ENCODE data around the gene MPPED1.

The MPPED1 gene

GRCh38 chr22:43411869-43412807, at the start of gene MPPED1:
Gene MPPED1 (plus strand): TSS chr22:43412014. CDS start chr22:43424986, 12,972 bp downstream.
- DNase-seq = no peak

- DNase-seq = no peak
These were observed 48.3 kb upstream of the MPPED1 start for GRCh38 chr22:43363315-43364168.

GRCh38 chr22:43364169-43364435, 47.7 kb upstream of the MPPED1 start:
- DNase-seq = no peak

- no peak for DNase-seq
These were observed 45.9 kb upstream of the MPPED1 start for GRCh38 chr22:43365715-43366440.

GRCh38 chr22:43370036-43370435, 41.8 kb upstream of the MPPED1 start:
- DNase-seq = no peak

- DNase-seq = no peak
These were observed 35.8 kb upstream of the MPPED1 start for GRCh38 chr22:43375951-43376455.

- DNase-seq = no peak
These were observed 34.9 kb upstream of the MPPED1 start for GRCh38 chr22:43376765-43377547.

GRCh38 chr22:43377548-43377895, 34.3 kb upstream of the MPPED1 start:
- no peak for DNase-seq

GRCh38 chr22:43377896-43378704, 33.7 kb upstream of the MPPED1 start:
- DNase-seq = no peak

- no peak for DNase-seq
These were observed 30.1 kb upstream of the MPPED1 start for GRCh38 chr22:43381693-43382092.

- DNase-seq = no peak
These were observed 27.0 kb upstream of the MPPED1 start for GRCh38 chr22:43384863-43385262.

- DNase-seq = no peak
These were observed 25.8 kb upstream of the MPPED1 start for GRCh38 chr22:43385770-43386641.

- no peak for DNase-seq
These were observed 24.0 kb upstream of the MPPED1 start for GRCh38 chr22:43387815-43388214.

- no peak for DNase-seq
These were observed 23.4 kb upstream of the MPPED1 start for GRCh38 chr22:43388420-43388851.

GRCh38 chr22:43389227-43389836, 22.5 kb upstream of the MPPED1 start:
- no peak for DNase-seq

- DNase-seq = no peak
These were observed 21.6 kb upstream of the MPPED1 start for GRCh38 chr22:43390166-43390565.

GRCh38 chr22:43390872-43391271, 20.9 kb upstream of the MPPED1 start:
- DNase-seq = no peak

- no peak for DNase-seq
These were observed 20.5 kb upstream of the MPPED1 start for GRCh38 chr22:43391306-43391705.

- no peak for DNase-seq
These were observed 19.3 kb upstream of the MPPED1 start for GRCh38 chr22:43392385-43392989.

All from NCI-H1417 treated with DMSO at 0.1 percent for 48 hours (cell line).